CD4-positive, alpha-beta T cell treated with Interleukin-17A for 1 hour (primary cell): ENCODE data around the gene ACAP3.
A peak's percentile ranks its signal among the peaks of the same experiment; 100 is the strongest.

ENCODE experiments used
- DNase-seq: peaks from one replicate; pipeline ENCODE4 v3.0.0-alpha.2; 2020

Gene ACAP3

GRCh38 chr1:1313500-1314236 lies 5.9 kb upstream of the ACAP3 start:
- DNase-seq = no peak

GRCh38 chr1:1312450-1313314 lies 5.0 kb upstream of the ACAP3 start:
- DNase-seq = no peak

- DNase-seq = no peak
These were observed 3.7 kb upstream of the ACAP3 start for GRCh38 chr1:1311107-1312104.

- DNase-seq = no peak
These were observed 2.8 kb upstream of the ACAP3 start for GRCh38 chr1:1310476-1311053.

- no peak for DNase-seq
These were observed 2.3 kb upstream of the ACAP3 start for GRCh38 chr1:1310109-1310385.

GRCh38 chr1:1309251-1310108 lies 1.8 kb upstream of the ACAP3 start:
- peak; percentile 13 for DNase-seq

GRCh38 chr1:1308756-1309250 lies 1.1 kb upstream of the ACAP3 start:
- DNase-seq = no peak

- DNase-seq = no peak
These were observed 338 bp downstream of the ACAP3 start for GRCh38 chr1:1307261-1307922.

- no peak for DNase-seq
These were observed 969 bp downstream of the ACAP3 start for GRCh38 chr1:1306661-1307260.

GRCh38 chr1:1306070-1306660 lies 1.6 kb downstream of the ACAP3 start:
- DNase-seq = no peak

GRCh38 chr1:1305300-1306069 lies 2.2 kb downstream of the ACAP3 start:
- peak; percentile 71 for DNase-seq

GRCh38 chr1:1304331-1305299 lies 3.1 kb downstream of the ACAP3 start:
- DNase-seq = no peak

GRCh38 chr1:1303736-1304135 lies 4.0 kb downstream of the ACAP3 start:
- no peak for DNase-seq

GRCh38 chr1:1302951-1303509 lies 4.7 kb downstream of the ACAP3 start:
- DNase-seq = no peak

- peak; percentile 21 for DNase-seq
These were observed 5.7 kb downstream of the ACAP3 start for GRCh38 chr1:1302006-1302430.

GRCh38 chr1:1300352-1300739 lies 7.4 kb downstream of the ACAP3 start:
- no peak for DNase-seq

- DNase-seq = peak; percentile 35
These were observed 7.9 kb downstream of the ACAP3 start for GRCh38 chr1:1299686-1300351.
